Stomach (tissue), 19 donors: ENCODE data around the gene SEPTIN6. TPM values are rescaled to one million over a fixed set of nuclear protein-coding genes. Genes with fewer than 3 reads are reported as not detected.

Source experiments
- DNase-seq, 2 donors: peaks; one replicate each; pipeline versions ENCODE4 v3.0.0 to v3.0.0-alpha.2; 2013 to 2019
- H3K27ac ChIP-seq, 5 donors: fragments of 200-600 bp in 4 of 5; sonication (generic) in 4 of 5; one replicate each; pipeline ENCODE4 v1.5.1; 2013 to 2019; ENCODE audit warnings: mild to moderate bottlenecking in 1 of 5, moderate library complexity in 1 of 5
- H3K27me3 ChIP-seq, 3 donors: fragments of 200-600 bp; sonication (generic); one replicate each; pipeline ENCODE4 v1.5.1; 2017 to 2019; ENCODE audit warnings: mixed run types in 1 of 3
- H3K36me3 ChIP-seq, 4 donors: fragments of 200-600 bp; sonication (generic); 1 replicate in 3 of 4; 2 replicates in 1 of 4; pipeline ENCODE4 v1.5.1; 2016 to 2019
- H3K4me1 ChIP-seq, 4 donors: fragments of 200-600 bp; sonication (generic); one replicate each; pipeline ENCODE4 v1.5.1; 2016 to 2019
- H3K4me3 ChIP-seq, 4 donors: fragments of 200-600 bp; sonication (generic) in 3 of 4; one replicate each; pipeline ENCODE4 v1.5.1; 2016 to 2019; ENCODE audit warnings: mild to moderate bottlenecking in 1 of 4
- H3K9me3 ChIP-seq, 4 donors: fragments of 200-600 bp; sonication (generic); one replicate each; pipeline ENCODE4 v1.5.1; 2016 to 2019
- CTCF ChIP-seq, 7 experiments: fragments of 450-650 bp in 4 of 7; fragments of 200-600 bp in 3 of 7; sonication (generic) in 3 of 7; IDR thresholded peaks; one replicate each; pipeline ENCODE4 v1.5.1; 2016 to 2019; ENCODE audit warnings: antibody characterized with exemption in 7 of 7, control low read depth in 2 of 7, mild to moderate bottlenecking in 1 of 7
- EP300 ChIP-seq: sonication (generic); formaldehyde crosslinking; IDR thresholded peaks from one replicate; pipeline ENCODE4 v1.6.1; 2017; ENCODE audit warnings: antibody characterized with exemption
- POLR2A ChIP-seq, 4 donors: fragments of 450-650 bp; IDR thresholded peaks; one replicate each; pipeline ENCODE4 v1.6.1; 2016; ENCODE audit warnings: antibody characterized with exemption in 4 of 4, control low read depth in 2 of 4, mild to moderate bottlenecking in 1 of 4, moderate library complexity in 1 of 4
- POLR2AphosphoS5 ChIP-seq, 3 donors: sonication (generic); formaldehyde crosslinking; IDR thresholded peaks; one replicate each; pipeline ENCODE4 v1.6.1; 2016; ENCODE audit warnings: antibody characterized with exemption in 3 of 3
- WGBS, 5 donors: extraction: QIAGEN DNeasy Blood & Tissue Kit in 3 of 5; methylation state at CpG; one replicate each; pipeline versions ENCODE4 v1.1.5 to v1.1.7; 2013 to 2018; 5-methylcytosine and 5-hydroxymethylcytosine counted together
- intact Hi-C: fragments of 100-400 bp; cut with DNase I; formaldehyde crosslinking; loops from one replicate; pipeline ENCODE4 v1.15.1; 2023; ENCODE audit warnings: low total_unique reads
- long read RNA-seq, 10 donors: transcript quantifications; one replicate each; lab custom pipeline, GENCODE V29; 2026
- polyA plus RNA-seq, 3 donors: library from polyadenylated mRNA; stranded (reverse); fragments of 200-250 nt; gene quantifications; one replicate each; pipeline ENCODE4 v1.2.3, GENCODE V29; 2013
- total RNA-seq, 5 donors: library from RNA; depleted of rRNA; stranded (reverse); fragments of >200 nt; gene quantifications; one replicate each; pipeline versions ENCODE4 v1.1.0 to v1.2.3, GENCODE V29; 2014 to 2016
- donor health status: healthy with polysubstance abuse.
- donor health status: Bipolar disorder and iron deficiency.
- donor health status: healthy.

The SEPTIN6 gene
- 10 to 100 TPM; 14.3 to 35.3 (median 23.3) TPM for total RNA-seq
- 1 to 10 TPM; 7.6 to 9.3 (median 8.2) TPM for polyA plus RNA-seq
- long read RNA-seq, donor 1, partial matches to known transcripts = 0 of 3 reads
- long read RNA-seq, donor 1, other reads (novel, unspliced or antisense) = 0 of 3 reads
- long read RNA-seq, donor 2, full-length matches to known transcripts = 7 of 7 reads
- long read RNA-seq, donor 2, partial matches to known transcripts = 0 of 7 reads
- long read RNA-seq, donor 2, other reads (novel, unspliced or antisense) = 0 of 7 reads
- long read RNA-seq, donor 3, partial matches to known transcripts = 0 of 1 reads
- long read RNA-seq, donor 3, other reads (novel, unspliced or antisense) = 0 of 1 reads
- long read RNA-seq, donor 4, partial matches to known transcripts = 0 of 2 reads
- long read RNA-seq, donor 4, other reads (novel, unspliced or antisense) = 0 of 2 reads
- long read RNA-seq, donor 5 = 0 reads
- long read RNA-seq, donor 6, full-length matches to known transcripts = 15 of 15 reads
- long read RNA-seq, donor 6, partial matches to known transcripts = 0 of 15 reads
- long read RNA-seq, donor 6, other reads (novel, unspliced or antisense) = 0 of 15 reads
- long read RNA-seq, donor 7, full-length matches to known transcripts = 4 of 19 reads
- long read RNA-seq, donor 7, partial matches to known transcripts = 15 of 19 reads
- long read RNA-seq, donor 7, other reads (novel, unspliced or antisense) = 0 of 19 reads
- long read RNA-seq, donor 8, partial matches to known transcripts = 0 of 1 reads
- long read RNA-seq, donor 8, other reads (novel, unspliced or antisense) = 0 of 1 reads
- long read RNA-seq, donor 9, partial matches to known transcripts = 0 of 3 reads
- long read RNA-seq, donor 9, other reads (novel, unspliced or antisense) = 0 of 3 reads
- long read RNA-seq, donor 10, full-length matches to known transcripts = 2 of 2 reads
- long read RNA-seq, donor 10, partial matches to known transcripts = 0 of 2 reads
- long read RNA-seq, donor 10, other reads (novel, unspliced or antisense) = 0 of 2 reads

GRCh38 chrX:119693040-119693995 is at the start of gene SEPTIN6:
TSS of gene SEPTIN6 (minus strand) at chrX:119693168. CDS start at chrX:119693105, 63 bp downstream.
- intact Hi-C loops = no loop called here
- Histone ChIP-seq H3K27ac (peak within 1 kb of the TSS; percentile 75 to 87 (median 82)), H3K9me3 (no peaks in the 10 kb centered on the region), H3K4me1 (peaks cover 0 to 19% (median 12%) of the 10 kb centered on the region in 4 donors), H3K36me3 (no peaks in the 10 kb centered on the region), H3K27me3 (no peaks in the 10 kb centered on the region), H3K4me3 (peak within 1 kb of the TSS; percentile 69 to 81 (median 73))
- DNase-seq = peak; percentile 72 to 90
- TF ChIP-seq POLR2A (IDR thresholded peaks at IDR 0.05) (peak in 1 of 4 donors; percentile 36), POLR2AphosphoS5 (IDR thresholded peaks at IDR 0.05) (peak; percentile 29 to 90 (median 73)), EP300 (no peak), CTCF (IDR thresholded peaks at IDR 0.05) (peak in 2 of 7 experiments; percentile 12 to 20)
- WGBS, 5 donors = 7 to 45% (median 30%) methylated on average over 2 to 59 of the region's 59 CpGs

- intact Hi-C loops = no loop called here
- TF ChIP-seq POLR2AphosphoS5 (IDR thresholded peaks at IDR 0.05) = no peak
- no peak for TF ChIP-seq POLR2A (IDR thresholded peaks at IDR 0.05)
- no peak for TF ChIP-seq CTCF (IDR thresholded peaks at IDR 0.05)
- TF ChIP-seq EP300 = no peak
Observed at GRCh38 chrX:119738742-119739141, 45.8 kb upstream of the SEPTIN6 start.

GRCh38 chrX:119736206-119736764 is 43.3 kb upstream of the SEPTIN6 start:
- no peak overlapping the region for H3K4me3 ChIP-seq
- no peak for DNase-seq
- TF ChIP-seq EP300 = no peak
- no peak for TF ChIP-seq CTCF (IDR thresholded peaks at IDR 0.05)
- TF ChIP-seq POLR2A (IDR thresholded peaks at IDR 0.05) = no peak
- no peak for TF ChIP-seq POLR2AphosphoS5 (IDR thresholded peaks at IDR 0.05)
- H3K27me3 ChIP-seq = no peaks in the 10 kb centered on the region
- H3K9me3 ChIP-seq = no peaks in the 10 kb centered on the region
- no peaks in the 10 kb centered on the region for H3K36me3 ChIP-seq
- intact Hi-C loops = no loop called here
- peaks cover 0 to 7% (median 0%) of the 10 kb centered on the region in 4 donors for H3K4me1 ChIP-seq
- 78 to 86% (median 82%) methylated on average over 9 to 12 of the region's 12 CpGs for WGBS, 5 donors
- no peak overlapping the region for H3K27ac ChIP-seq

More at GRCh38 chrX:119738742-119739141, 45.8 kb upstream of the SEPTIN6 start:
- DNase-seq = no peak
- H3K36me3 ChIP-seq = no peaks in the 10 kb centered on the region
- WGBS, 5 donors = 65 to 81% (median 71%) methylated on average over 5 of the region's 5 CpGs
- peaks cover 0 to 7% (median 0%) of the 10 kb centered on the region in 4 donors for H3K4me1 ChIP-seq
- H3K9me3 ChIP-seq = no peaks in the 10 kb centered on the region
- H3K27me3 ChIP-seq = no peaks in the 10 kb centered on the region
- H3K27ac ChIP-seq = no peak overlapping the region
- H3K4me3 ChIP-seq = no peak overlapping the region
